HG02943 (cell line): ENCODE measurements around the gene COL6A1.
"Not testable (repeated sequence)": the region's sequence is repeated elsewhere in the genome, so short reads cannot be mapped to it uniquely, and the experiment has no call there.

Experiments
- ATAC-seq: cut with Tn5 transposase; IDR thresholded peaks from one replicate; pipeline ENCODE4 v1.9.1; 2021; ENCODE audit warnings: mild to moderate bottlenecking, low read depth, moderate library complexity; ENCODE audit not compliant: unreplicated experiment

Gene COL6A1

GRCh38 chr21:46002841-46003574 is 21.4 kb downstream of the COL6A1 start:
- ATAC-seq, result no peak

- ATAC-seq, result no peak
These were observed 22.0 kb downstream of the COL6A1 start for GRCh38 chr21:46003575-46004007.

- no peak for ATAC-seq
These were observed 22.7 kb downstream of the COL6A1 start for GRCh38 chr21:46004168-46004861.

- no peak for ATAC-seq
These were observed 23.5 kb downstream of the COL6A1 start for GRCh38 chr21:46005081-46005480.

- no peak for ATAC-seq
These were observed 23.9 kb downstream of the COL6A1 start for GRCh38 chr21:46005481-46005881.

- ATAC-seq, result not testable (repeated sequence)
These were observed 24.4 kb downstream of the COL6A1 start for GRCh38 chr21:46005894-46006546.

GRCh38 chr21:46006547-46007491 is 25.2 kb downstream of the COL6A1 start:
- ATAC-seq, result no peak

GRCh38 chr21:46007492-46007868 is 25.9 kb downstream of the COL6A1 start:
- no peak for ATAC-seq

GRCh38 chr21:46008893-46009621 is 27.5 kb downstream of the COL6A1 start:
- ATAC-seq, result no peak

- ATAC-seq, result no peak
These were observed 28.6 kb downstream of the COL6A1 start for GRCh38 chr21:46009951-46010705.

- no peak for ATAC-seq
These were observed 29.8 kb downstream of the COL6A1 start for GRCh38 chr21:46011267-46011967.

GRCh38 chr21:46012154-46012553 is 30.6 kb downstream of the COL6A1 start:
- ATAC-seq, result no peak

- ATAC-seq, result no peak
These were observed 33.3 kb downstream of the COL6A1 start for GRCh38 chr21:46014828-46015227.

GRCh38 chr21:46017148-46017547 is 35.6 kb downstream of the COL6A1 start:
- no peak for ATAC-seq

GRCh38 chr21:46017695-46018094 is 36.1 kb downstream of the COL6A1 start:
- no peak for ATAC-seq

GRCh38 chr21:46018615-46019014 is 37.0 kb downstream of the COL6A1 start:
- ATAC-seq, result no peak

GRCh38 chr21:46020581-46020980 is 39.0 kb downstream of the COL6A1 start:
- ATAC-seq, result no peak

- no peak for ATAC-seq
These were observed 39.8 kb downstream of the COL6A1 start for GRCh38 chr21:46021398-46021797.
